Measurements from ENCODE around the gene METTL22.

Gene METTL22

GRCh38 chr16:8683640-8684039, 62.1 kb downstream of the METTL22 start:
- no peak overlapping the region for H3K4me3 ChIP-seq (replicated peaks in 1 of 2; ENCODE audit: low read depth in 2 of 2, low read length in 2 of 2)
- no peak for DNase-seq (ENCODE audit: low read depth in 2 of 2)
- TF ChIP-seq CTCF (IDR thresholded peaks at IDR 0.05; ENCODE audit: low read depth, low read length): no peak

- DNase-seq (ENCODE audit: low read depth in 2 of 2): no peak
- TF ChIP-seq CTCF (IDR thresholded peaks at IDR 0.05; ENCODE audit: low read depth, low read length): no peak
Measured at GRCh38 chr16:8685617-8686016, 64.1 kb downstream of the METTL22 start.

GRCh38 chr16:8686031-8686621, 64.6 kb downstream of the METTL22 start:
- no peak overlapping the region for H3K4me3 ChIP-seq (replicated peaks in 1 of 2; ENCODE audit: low read depth in 2 of 2, low read length in 2 of 2)
- no peak for TF ChIP-seq CTCF (IDR thresholded peaks at IDR 0.05; ENCODE audit: low read depth, low read length)
- DNase-seq (ENCODE audit: low read depth in 2 of 2): no peak

More at GRCh38 chr16:8685617-8686016, 64.1 kb downstream of the METTL22 start:
- H3K4me3 ChIP-seq (replicated peaks in 1 of 2; ENCODE audit: low read depth in 2 of 2, low read length in 2 of 2): no peak overlapping the region

GRCh38 chr16:8686879-8687278, 65.4 kb downstream of the METTL22 start:
- no peak for TF ChIP-seq CTCF (IDR thresholded peaks at IDR 0.05; ENCODE audit: low read depth, low read length)
- no peak overlapping the region for H3K4me3 ChIP-seq (replicated peaks in 1 of 2; ENCODE audit: low read depth in 2 of 2, low read length in 2 of 2)
- DNase-seq (ENCODE audit: low read depth in 2 of 2): no peak

GRCh38 chr16:8689686-8690085, 68.2 kb downstream of the METTL22 start:
- TF ChIP-seq CTCF (IDR thresholded peaks at IDR 0.05; ENCODE audit: low read depth, low read length): no peak
- DNase-seq (ENCODE audit: low read depth in 2 of 2): no peak

GRCh38 chr16:8691728-8692127, 70.2 kb downstream of the METTL22 start:
- H3K4me3 ChIP-seq (replicated peaks in 1 of 2; ENCODE audit: low read depth in 2 of 2, low read length in 2 of 2): no peak overlapping the region
- TF ChIP-seq CTCF (IDR thresholded peaks at IDR 0.05; ENCODE audit: low read depth, low read length): no peak
- DNase-seq (ENCODE audit: low read depth in 2 of 2): no peak

More at GRCh38 chr16:8689686-8690085, 68.2 kb downstream of the METTL22 start:
- no peak overlapping the region for H3K4me3 ChIP-seq (replicated peaks in 1 of 2; ENCODE audit: low read depth in 2 of 2, low read length in 2 of 2)
